ENCODE results near the gene RIMOC1. TPM values are rescaled to one million over a fixed set of nuclear protein-coding genes. Genes with fewer than 3 reads are reported as not detected.

RIMOC1 gene
- total RNA-seq, 1 donor from 2014 or later, result 26.9 TPM

DNA sequence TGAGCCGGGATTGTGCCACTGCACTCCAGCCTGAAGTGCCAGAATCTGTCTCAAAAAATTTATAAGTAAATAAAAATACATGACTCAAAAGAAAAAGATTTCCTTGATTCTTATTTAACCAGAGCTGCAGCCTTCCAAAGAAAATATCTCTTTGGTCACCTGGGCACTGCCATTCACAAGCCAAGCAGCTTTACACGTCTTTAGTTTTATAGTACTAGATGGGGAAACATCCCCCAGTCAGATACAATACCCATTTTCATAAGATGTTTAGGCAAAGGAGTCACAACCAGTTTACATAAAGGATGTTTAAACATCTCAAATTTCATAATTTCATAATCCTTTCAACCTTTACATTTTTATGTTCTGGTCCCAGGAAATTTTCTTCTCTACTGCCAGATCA lies 20.2 kb upstream of the RIMOC1 start:
- intact Hi-C loops (cut with micrococcal nuclease), result no loop called here

DNA sequence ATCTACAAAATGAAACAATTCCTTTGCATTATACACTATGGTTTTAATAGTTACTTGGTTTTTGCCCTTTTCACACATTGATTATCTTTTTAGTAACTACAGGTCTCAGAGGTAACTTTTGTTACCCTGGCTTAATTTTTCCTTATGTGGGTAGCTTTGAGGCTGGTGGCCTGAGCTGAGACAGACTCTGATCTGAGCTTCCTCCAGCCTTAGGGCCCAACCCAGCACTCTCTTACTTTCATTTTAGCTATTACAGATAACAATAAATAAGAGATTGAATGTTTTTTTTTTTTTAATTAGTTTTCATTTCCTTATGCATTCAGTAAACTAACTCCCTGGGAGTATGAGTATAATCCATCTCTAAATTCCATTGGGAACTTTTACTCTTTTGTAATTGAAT lies 18.9 kb upstream of the RIMOC1 start:
- intact Hi-C loops (cut with micrococcal nuclease), result loop anchor here (1.0 kb wide), 1 partner anchor 8 kb away; no protein-coding TSS in a partner anchor

DNA sequence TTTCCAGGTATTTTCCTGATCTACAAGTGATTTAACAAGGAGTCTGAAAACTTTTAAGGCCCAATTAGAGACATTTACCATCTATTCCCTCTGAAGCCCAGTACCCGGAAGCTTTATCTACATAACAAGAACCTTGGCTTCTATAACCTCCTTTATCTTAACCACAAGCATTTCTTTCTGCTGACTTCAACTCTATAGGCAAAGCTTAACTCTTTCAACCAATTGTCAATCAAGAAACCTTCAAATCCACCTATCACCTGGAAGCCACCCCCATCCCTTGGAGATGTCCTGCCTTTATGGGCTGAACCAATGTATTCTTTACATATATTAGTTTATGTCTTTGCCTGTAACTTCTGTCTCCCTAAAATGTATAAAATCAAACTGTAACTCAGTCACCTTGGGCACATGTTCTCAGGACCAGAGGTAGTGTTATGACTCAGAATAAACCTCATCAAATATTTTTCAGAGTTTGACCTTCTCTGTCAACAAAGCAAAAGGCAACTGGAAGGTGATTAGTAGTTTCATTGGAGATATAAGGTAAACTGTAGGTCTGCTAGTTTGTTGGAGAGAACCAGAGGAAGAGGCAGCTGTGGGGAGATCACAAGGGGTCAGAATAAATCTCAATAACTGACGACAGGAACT lies 13.0 kb upstream of the RIMOC1 start:
- intact Hi-C loops (cut with micrococcal nuclease), result loop anchor here (5.0 kb wide), 1 partner anchor 36 kb away; the partner anchor contains the start of gene FBXO4

DNA sequence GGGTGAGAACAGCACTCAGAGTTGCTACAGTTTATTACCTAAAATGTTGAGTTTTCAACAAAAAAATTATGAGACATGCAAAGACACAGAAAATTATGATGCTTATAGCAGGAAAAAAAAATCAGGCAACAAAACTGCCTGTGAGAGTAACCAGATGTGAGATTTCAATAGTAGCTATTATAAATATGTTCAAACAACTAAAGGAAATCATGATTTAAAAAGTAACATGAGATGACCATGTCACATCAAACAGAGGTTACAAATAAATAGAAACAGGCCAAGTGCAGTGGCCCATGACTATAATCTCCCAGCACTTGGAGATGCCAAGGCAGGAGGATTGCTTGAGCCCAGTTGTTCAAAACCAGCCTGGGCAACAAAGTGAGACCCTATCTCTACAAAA lies 12.1 kb upstream of the RIMOC1 start:
- intact Hi-C loops (cut with micrococcal nuclease), result loop anchor here (5.0 kb wide), 1 partner anchor 35 kb away; the partner anchor contains the start of gene FBXO4

DNA sequence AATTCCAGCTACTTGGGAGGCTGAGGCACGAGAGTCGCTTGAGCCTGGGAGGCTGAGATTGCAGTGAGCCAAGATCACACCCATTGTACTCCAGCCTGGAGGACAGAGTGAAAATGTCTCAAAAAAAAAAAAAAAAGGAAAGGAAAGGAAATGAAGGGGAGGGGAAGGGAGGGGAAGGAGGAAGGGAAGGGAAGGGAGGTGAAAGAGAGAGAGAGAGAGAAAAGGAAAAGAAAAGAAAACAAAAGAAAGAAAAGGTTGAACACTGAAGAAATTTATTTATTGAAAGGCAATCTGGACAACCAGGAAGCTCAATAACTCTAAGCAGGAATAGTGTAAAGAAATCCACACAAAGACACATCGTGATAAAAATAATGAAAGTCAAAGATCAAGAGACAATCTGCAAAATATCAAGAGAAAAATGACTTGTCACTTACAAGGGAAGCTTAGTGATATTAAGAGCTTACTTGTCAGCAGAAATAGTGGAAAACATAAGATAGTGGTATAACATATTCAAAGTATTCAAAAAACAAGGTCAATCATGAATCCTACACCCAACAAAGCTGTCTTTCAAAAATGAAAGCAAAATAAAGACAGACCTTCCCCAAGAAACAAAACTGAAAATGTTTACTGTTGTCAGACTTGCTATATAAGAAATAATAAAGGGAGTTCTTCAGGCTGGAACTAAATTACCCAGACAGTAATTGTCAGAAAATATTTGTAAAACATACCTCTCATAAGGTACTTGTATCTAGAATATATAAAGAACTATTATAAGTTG lies 10.9 kb upstream of the RIMOC1 start:
- intact Hi-C loops (cut with micrococcal nuclease), result loop anchor here (1.0 to 5.0 kb wide), 4 partner anchors 8 to 34 kb away; partner anchors contain the start of genes FBXO4, OXCT1 and RIMOC1

DNA sequence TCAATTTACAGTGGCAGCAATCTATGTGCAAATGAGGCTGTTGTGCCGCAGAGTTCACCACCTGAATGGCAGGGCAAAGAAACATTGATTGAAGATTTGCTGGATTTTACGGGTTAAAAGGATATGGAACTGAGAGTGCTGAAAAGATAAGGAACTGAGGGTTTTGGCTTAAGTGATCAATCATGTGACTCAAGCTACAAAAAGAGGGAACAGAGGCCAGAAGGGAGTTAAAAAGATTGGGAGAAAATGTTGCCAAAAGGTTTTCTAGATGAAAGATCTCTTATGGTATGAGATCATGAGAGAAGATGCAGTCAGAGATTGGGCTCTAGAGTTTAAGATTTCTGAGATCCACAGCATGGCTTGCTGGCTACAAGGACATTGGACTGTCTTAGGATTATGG lies 7.9 kb upstream of the RIMOC1 start:
- intact Hi-C loops (cut with micrococcal nuclease), result no loop called here

DNA sequence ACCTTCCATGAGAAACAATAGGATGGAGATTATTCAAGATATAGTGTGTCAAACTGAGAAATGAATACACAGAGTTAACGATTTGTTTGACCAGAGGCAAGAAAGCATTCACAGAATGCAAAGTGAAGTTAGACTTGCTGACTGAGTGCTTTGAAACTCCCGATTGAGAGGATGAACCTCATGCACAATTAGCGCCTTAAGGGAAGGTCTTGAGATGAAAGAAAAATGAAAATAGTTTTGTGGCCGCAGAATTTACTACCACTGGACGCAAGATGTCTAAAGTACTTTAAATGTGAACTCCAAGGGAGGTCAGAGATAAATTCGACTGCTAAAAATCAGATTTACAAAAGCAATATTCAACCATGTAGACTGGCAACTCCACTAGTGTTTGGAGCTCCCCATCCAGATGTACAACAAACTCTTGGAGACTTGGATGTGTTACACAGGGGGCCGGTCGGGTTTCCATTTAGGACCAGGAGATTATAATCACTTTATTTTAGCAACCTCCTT lies 707 bp upstream of the RIMOC1 start:
- intact Hi-C loops (cut with micrococcal nuclease), result loop anchor here (5.0 to 10.0 kb wide), 3 partner anchors 1229 to 1654 kb away; partner anchors contain the start of genes HMGCS1, PAIP1 and PTGER4

DNA sequence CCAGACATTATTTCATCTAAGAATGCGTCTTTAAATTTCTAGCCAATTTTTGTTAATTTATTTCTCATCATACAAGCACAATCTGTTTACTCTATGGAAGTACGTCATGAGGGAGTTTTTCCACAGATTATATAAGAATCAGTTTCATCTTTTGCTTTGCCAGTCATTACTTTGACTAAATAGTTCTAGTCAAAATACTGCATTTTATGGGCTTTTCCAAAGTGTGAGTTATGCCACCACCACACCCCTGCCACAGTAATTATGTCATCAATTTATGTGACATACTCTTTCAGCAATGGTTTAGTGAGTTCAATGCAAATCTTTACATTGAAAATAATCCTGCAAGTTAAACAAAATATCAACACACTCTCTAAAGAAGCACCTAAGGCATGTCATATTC lies 2.0 kb downstream of the RIMOC1 start:
- intact Hi-C loops (cut with micrococcal nuclease), result loop anchor here (10.0 kb wide), 1 partner anchor 1231 kb away; the partner anchor contains the start of gene PTGER4

DNA sequence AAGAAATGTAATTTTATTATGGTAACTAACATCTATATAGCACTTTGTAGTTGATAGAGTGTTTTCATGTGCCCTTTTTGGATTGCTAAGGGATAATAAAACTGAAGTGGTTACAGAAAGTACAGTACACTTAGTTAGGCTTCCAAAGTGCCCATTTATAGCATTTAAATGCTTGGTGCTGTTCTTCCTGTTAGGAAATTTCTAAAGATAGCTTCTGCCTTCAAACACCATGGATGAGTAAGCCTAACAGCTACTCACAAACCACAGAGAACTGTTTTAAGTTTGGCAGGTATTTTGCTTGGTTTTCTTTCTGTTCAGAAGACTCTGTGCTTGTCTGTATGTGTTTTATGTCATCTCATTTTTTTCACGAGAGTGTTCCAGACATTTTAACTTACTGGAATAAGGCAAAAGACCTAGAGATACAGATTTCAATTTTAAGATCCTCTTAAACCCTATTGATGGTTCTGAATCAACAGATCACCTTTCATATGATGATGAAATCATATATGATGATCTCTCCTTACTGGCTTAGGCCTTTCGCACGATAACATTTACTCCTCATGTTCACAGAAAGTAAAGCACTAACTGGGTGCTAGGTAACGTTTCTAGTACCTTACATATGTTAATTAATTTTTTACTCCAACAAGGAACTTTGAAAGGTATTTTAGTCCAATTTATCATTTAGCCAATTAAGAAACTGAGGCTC lies 4.4 kb downstream of the RIMOC1 start:
- intact Hi-C loops (cut with micrococcal nuclease), result loop anchor here (10.0 kb wide), 1 partner anchor 1234 kb away; the partner anchor contains the start of gene PTGER4

DNA sequence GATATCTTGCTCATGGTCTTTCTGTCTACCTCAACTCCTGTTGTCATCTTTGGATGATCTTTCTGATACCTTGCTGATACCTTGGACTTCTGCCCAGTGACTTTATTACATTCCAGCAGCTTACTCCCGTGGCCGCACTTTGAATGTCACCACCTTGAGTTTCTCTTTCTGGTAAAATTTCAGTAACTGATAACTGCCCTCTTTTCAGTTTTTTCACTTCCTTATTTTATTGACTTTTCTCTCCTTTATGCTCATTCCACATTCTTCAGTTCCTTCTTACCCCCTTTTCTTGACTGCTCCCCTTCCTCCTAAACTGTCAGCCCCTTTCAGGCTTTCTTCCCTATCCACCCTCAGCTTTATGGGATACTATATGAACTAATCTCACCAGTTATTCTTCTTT lies 14.0 kb downstream of the RIMOC1 start:
- intact Hi-C loops (cut with micrococcal nuclease), result no loop called here

DNA sequence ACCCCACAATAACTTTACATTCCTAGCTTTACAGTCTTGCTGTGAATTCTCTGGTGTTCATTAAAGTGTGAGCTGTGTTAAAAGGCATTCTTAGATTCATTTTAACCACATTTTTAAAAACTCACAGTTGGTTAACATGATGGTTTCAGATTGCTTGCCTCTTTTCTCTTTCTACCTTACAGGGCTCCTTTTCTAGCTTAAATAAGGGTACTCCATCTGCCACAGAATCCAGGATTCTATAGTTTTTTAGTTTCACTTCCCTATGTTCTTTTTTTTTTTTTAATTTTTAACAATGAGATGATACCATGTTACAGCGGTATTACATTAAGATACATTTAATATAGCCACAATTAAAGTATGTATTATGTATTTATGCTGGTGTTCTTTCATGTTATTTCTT lies 17.0 kb downstream of the RIMOC1 start:
- intact Hi-C loops (cut with micrococcal nuclease), result loop anchor here (10.0 kb wide), 1 partner anchor 166 kb away; no protein-coding TSS in a partner anchor

DNA sequence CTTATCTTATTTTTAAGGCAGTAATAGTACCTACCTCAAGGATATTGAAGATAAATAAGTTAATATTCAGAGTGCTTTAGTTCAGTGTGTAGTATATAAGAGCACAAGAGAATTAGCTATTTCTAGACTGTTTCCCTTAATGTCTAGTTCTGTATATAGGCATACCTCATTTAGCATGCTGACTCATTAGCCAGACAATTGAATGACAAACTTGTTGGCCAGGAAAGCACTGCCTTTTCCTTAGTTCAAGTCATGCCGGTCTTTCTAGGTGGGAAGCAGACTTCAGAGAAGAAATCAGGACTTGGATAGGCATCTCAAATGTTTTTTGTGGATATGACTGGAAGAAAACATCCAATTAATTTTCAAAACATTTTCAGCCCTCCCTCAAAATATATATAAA lies 17.7 kb downstream of the RIMOC1 start:
- intact Hi-C loops (cut with micrococcal nuclease), result loop anchor here (10.0 kb wide), 1 partner anchor 167 kb away; no protein-coding TSS in a partner anchor

DNA sequence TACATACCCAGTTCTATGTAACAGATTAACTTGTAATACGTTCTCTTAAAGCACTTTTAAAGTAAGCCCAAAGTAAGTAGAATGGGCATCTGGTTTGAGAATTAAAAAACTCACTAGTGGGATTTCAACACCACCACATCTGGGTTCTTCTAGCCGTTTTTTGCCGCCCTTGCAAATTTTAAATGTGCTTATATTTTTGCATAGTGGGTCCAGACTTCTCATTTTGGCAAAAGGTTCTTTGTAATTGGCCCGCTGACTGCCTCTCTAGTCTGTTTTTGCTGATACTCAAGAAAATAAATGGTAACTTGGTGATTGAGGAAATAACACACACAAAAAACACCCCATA lies 20.4 kb downstream of the RIMOC1 start:
- intact Hi-C loops (cut with micrococcal nuclease), result loop anchor here (1.0 to 10.0 kb wide), 6 partner anchors 170 to 1559 kb away; partner anchors contain the start of genes RPL37, TMEM267 and ZNF131

DNA sequence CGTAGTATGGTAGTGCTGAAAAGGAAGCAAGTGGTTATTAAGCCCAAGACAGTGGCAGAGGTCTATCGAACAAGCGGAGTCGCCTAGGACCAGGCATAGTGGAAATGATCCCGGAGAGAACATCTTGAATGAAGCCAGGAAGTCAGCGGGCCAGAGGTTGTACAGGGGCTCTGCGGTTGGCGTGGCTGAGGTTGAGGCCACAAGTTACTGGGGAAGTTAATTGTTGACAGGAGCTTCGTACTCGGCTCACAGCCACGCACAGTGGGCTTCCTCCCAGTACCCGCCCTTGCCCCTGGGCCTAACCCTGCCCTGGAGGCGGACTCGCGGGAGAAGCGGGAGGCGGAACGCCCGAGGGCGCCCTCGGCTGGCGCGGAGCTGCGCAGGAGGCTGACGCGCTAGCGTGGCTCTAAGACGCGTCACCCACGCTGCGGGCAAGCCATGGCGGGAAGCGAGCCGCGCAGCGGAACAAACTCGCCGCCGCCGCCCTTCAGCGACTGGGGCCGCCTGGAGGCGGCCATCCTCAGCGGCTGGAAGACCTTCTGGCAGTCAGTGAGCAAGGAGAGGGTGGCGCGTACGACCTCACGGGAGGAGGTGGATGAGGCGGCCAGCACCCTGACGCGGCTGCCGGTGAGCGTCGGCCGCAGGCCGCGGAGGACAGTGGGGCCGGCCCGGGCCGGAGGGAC lies 20.9 kb downstream of the RIMOC1 start, which contains the start of gene FBXO4:
Gene FBXO4 (plus strand): TSS at position 410 of the 683 bp plus-strand sequence. CDS start 29 bp downstream, at position 439.
- intact Hi-C loops (cut with micrococcal nuclease), result loop anchor here (1.0 to 10.0 kb wide), 13 partner anchors 21 to 1631 kb away; partner anchors contain the start of genes HMGCS1, OXCT1, RIMOC1 and RPL37

DNA sequence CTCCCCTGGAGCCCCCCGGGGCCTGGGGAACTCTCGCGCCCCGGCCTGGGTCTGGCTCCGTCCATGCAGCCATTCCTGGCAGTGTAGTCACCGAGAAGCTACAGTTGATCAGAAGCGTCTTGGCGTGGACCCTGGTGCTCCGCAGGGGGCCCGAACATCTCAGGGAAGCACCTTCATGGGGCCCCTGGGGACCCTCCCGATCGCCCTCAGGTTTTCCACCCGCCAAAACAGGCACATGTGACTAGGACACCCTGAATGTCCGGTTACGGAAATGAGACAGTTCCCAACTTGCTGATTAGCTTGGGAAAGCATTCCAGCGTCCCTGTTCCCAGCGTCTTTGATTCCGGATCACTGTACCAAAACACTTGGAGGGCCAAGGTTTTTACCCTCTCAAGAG lies 21.4 kb downstream of the RIMOC1 start:
- intact Hi-C loops (cut with micrococcal nuclease), result loop anchor here (1.0 to 10.0 kb wide), 12 partner anchors 21 to 1631 kb away; partner anchors contain the start of genes HMGCS1, OXCT1, RIMOC1 and RPL37

DNA sequence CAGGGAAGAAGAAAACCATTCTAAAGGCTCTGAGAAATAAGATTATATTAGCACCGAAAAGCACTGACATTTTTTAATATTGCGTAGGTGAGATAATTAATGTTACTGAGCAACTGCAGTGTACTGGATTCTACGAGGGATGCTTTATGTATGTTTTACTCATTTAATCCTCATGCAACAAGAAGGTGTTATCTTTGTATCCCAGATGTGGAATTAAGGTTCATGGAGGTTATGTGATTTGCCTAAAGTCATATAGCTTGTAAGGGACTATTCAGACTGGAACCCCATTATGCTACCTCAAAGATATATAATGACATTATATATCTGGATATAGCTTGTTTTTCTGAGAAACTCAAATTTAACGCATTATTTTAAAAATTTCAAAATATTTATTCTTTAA lies 23.5 kb downstream of the RIMOC1 start:
- intact Hi-C loops (cut with micrococcal nuclease), result loop anchor here (5.0 to 10.0 kb wide), 3 partner anchors 35 to 1385 kb away; partner anchors contain the start of gene HMGCS1

DNA sequence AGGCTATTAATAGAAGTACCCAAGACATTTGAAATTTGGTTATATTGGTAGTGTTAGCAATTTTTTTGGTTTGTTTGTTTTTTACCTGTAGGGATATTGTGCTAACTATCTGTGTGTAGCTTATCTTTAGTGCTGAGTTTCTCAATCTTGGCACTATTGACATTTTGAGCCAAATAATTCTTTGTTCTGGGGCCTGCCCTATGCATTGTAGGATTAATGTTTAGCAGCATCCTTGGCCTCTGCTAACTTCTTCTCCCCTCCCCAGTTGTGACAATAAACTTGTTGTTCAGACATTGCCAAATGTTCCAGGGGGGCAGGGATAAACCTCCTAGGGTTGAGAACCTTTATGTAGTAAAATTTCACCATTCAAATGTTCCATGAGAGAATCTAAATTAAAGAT lies 24.9 kb downstream of the RIMOC1 start:
- intact Hi-C loops (cut with micrococcal nuclease), result loop anchor here (5.0 to 10.0 kb wide), 3 partner anchors 37 to 1383 kb away; partner anchors contain the start of gene HMGCS1

DNA sequence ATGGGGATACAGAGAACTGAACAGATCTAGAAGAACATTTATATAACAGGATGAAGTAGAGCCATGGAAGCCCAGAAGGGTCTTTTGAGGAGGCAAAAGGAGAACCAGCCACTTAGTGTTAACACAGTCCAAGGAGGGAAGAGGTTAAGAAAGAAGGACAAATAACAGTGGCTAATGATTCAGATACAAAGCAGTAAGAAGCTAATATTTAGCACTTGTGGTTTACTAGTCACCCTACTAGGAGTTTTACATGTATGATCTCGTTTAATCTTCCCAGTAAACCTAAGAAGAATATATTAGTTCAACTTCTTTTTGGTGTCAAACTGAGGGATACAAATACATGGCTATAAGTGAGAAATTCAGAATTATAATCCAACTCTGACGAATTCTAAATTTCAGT lies 28.6 kb downstream of the RIMOC1 start:
- intact Hi-C loops (cut with micrococcal nuclease), result no loop called here

DNA sequence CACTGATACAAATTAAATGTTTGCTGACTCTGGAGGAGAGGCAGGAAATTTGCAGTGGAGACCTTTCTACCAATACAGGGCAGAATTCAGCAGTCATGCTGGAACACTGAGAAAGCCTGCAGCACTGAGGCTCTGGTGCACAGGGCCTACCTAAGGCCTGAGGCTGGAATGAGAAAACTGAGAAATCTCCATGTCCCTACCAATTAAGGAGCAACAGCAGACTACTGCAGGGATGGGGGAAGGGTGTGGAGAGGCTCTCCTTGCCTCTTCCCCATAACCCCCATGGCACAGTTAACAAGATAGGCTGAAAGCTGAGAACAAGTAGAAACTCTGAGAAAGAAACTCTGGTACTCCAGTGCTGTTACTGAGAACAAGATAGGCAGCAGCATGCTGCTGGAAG lies 31.4 kb downstream of the RIMOC1 start:
- intact Hi-C loops (cut with micrococcal nuclease), result no loop called here

DNA sequence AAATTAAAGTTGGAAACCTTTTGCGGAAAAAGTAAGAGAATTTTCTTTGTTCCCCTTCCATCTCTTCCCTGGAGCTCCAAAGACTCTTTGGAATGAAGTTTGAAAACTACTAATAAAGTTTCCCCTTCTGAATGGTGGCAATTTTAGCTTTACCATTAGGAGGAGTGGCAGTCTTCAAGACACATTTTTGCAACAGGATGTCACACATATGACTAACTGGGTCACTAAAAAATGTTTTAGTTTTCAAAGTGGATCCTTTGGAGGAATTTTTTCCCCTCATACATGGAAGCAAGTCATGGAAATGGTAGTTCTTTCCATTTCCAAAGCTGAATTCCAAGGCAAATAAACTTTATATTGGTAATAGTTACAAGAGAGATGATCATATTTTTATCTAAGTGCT lies 36.5 kb downstream of the RIMOC1 start:
- intact Hi-C loops (cut with micrococcal nuclease), result no loop called here

Measured in T-helper 1 cell treated with Interleukin-12 subunit alpha and Interleukin-12 subunit beta and Interleukin-4 antibody, amounts not matched to agents 30 ng/mL and 1 ng/mL, for 36 hours (primary cell).